KMS-11 (cell line): ENCODE measurements around the gene GALNTL6.
"Not testable (repeated sequence)": the region's sequence is repeated elsewhere in the genome, so short reads cannot be mapped to it uniquely, and the experiment has no call there.

ENCODE experiments used
- H2AFZ ChIP-seq: fragments of 200-600 bp; sonication (generic); 2 replicates; pipeline ENCODE4 v1.6.1; 2016; ENCODE audit warnings: antibody characterized with exemption, mixed run types, low read depth
- H3K27ac ChIP-seq: fragments of 200-600 bp; sonication (generic); 2 replicates; pipeline ENCODE4 v1.6.1; 2016; ENCODE audit warnings: mild to moderate bottlenecking, mixed run types
- H3K27me3 ChIP-seq: fragments of 200-600 bp; sonication (generic); 2 replicates; pipeline ENCODE4 v1.6.1; 2017; ENCODE audit warnings: mild to moderate bottlenecking, low read depth, mixed run types, moderate library complexity; ENCODE audit not compliant: insufficient read depth
- H3K36me3 ChIP-seq: fragments of 200-600 bp; sonication (generic); 2 replicates; pipeline ENCODE4 v1.6.1; 2017; ENCODE audit warnings: mild to moderate bottlenecking, mixed run types; ENCODE audit not compliant: insufficient read depth
- H3K4me1 ChIP-seq: fragments of 200-600 bp; sonication (generic); 2 replicates; pipeline ENCODE4 v1.6.1; 2016; ENCODE audit warnings: mild to moderate bottlenecking, low read depth, mixed run types; ENCODE audit not compliant: poor library complexity, severe bottlenecking
- H3K4me2 ChIP-seq: fragments of 200-600 bp; sonication (generic); 2 replicates; pipeline ENCODE4 v1.7.0; 2016; ENCODE audit warnings: mild to moderate bottlenecking, mixed run types
- H3K4me3 ChIP-seq: fragments of 200-600 bp; sonication (generic); IDR thresholded peaks from 2 replicates; pipeline ENCODE4 v1.6.1; 2017; ENCODE audit warnings: low read depth, low read length, mixed read lengths; ENCODE audit not compliant: insufficient read depth
- H3K79me2 ChIP-seq: fragments of 200-600 bp; sonication (generic); 2 replicates; pipeline ENCODE4 v1.6.1; 2016; ENCODE audit warnings: low read depth, mixed run types; ENCODE audit not compliant: insufficient read depth
- H3K9ac ChIP-seq: fragments of 200-600 bp; sonication (generic); 2 replicates; pipeline ENCODE4 v1.6.1; 2016; ENCODE audit warnings: mild to moderate bottlenecking, mixed run types
- H4K20me1 ChIP-seq: fragments of 200-600 bp; sonication (generic); 2 replicates; pipeline ENCODE4 v1.6.1; 2016; ENCODE audit warnings: mild to moderate bottlenecking, mixed run types; ENCODE audit not compliant: insufficient read depth
- TF ChIP-seq, protein P1 (sequence below): fragments of 200-600 bp; sonication (generic); conservative IDR thresholded peaks from 2 replicates; pipeline ENCODE4 v1.6.1; 2017; ENCODE audit warnings: low read depth, mild to moderate bottlenecking, antibody characterized with exemption, low read length, moderate library complexity, mixed read lengths

GALNTL6 gene

DNA sequence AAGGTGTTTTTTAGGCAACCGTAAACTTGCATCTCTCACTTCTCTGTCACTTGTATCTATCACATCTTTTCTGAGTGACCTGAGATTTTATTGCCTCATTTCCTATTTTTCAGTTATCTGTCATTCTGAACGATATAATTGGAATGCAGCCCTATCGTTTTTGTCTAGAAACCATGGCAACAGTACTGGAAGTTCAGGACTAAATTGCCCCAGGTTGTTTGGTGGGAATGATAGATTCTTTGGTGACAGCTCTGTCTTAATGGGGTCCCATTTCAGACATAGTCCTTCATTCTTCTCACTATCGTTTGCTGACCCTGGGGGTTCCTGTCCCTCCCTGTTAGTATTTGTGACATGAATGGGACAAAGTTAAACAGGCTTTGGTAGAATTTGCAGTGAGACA, 1087.7 kb downstream of the GALNTL6 start:
- no peak overlapping the region for H3K9ac ChIP-seq
- H3K27me3 ChIP-seq: no peaks in the 10 kb centered on the region
- no peaks in the 10 kb centered on the region for H3K36me3 ChIP-seq
- H3K4me3 ChIP-seq: no peak overlapping the region
- no peaks in the 10 kb centered on the region for H3K79me2 ChIP-seq
- no peak overlapping the region for H3K27ac ChIP-seq
- no peaks in the 10 kb centered on the region for H3K4me1 ChIP-seq
- H4K20me1 ChIP-seq: no peaks in the 10 kb centered on the region
- H3K4me2 ChIP-seq: no peak overlapping the region
- TF ChIP-seq, protein P1, sequence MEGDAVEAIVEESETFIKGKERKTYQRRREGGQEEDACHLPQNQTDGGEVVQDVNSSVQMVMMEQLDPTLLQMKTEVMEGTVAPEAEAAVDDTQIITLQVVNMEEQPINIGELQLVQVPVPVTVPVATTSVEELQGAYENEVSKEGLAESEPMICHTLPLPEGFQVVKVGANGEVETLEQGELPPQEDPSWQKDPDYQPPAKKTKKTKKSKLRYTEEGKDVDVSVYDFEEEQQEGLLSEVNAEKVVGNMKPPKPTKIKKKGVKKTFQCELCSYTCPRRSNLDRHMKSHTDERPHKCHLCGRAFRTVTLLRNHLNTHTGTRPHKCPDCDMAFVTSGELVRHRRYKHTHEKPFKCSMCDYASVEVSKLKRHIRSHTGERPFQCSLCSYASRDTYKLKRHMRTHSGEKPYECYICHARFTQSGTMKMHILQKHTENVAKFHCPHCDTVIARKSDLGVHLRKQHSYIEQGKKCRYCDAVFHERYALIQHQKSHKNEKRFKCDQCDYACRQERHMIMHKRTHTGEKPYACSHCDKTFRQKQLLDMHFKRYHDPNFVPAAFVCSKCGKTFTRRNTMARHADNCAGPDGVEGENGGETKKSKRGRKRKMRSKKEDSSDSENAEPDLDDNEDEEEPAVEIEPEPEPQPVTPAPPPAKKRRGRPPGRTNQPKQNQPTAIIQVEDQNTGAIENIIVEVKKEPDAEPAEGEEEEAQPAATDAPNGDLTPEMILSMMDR: no peak
- no peak overlapping the region for H2AFZ ChIP-seq

DNA sequence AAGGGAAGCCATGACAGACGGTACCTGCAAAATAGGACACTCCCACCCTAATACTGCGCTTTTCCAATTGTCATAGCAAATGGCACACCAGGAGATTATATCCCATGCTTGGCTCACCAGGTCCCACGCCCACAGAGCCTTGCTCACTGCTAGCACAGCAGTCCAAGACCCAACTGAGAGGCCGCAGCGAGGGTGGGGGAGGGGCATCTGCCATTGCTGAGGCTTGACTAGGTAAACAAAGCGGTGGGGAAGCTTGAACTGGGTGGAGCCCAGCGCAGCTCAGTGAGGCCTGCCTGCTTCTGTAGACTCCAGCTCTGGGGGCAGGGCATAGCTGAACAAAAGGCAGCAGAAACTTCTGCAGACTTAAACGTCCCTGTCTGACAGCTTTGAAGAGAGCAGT, 1099.3 kb downstream of the GALNTL6 start:
- H4K20me1 ChIP-seq, H3K4me3 ChIP-seq, H3K4me1 ChIP-seq, H3K9ac ChIP-seq, H3K27ac ChIP-seq, H3K27me3 ChIP-seq, H3K36me3 ChIP-seq, H3K4me2 ChIP-seq, H3K79me2 ChIP-seq, H2AFZ ChIP-seq: not testable (repeated sequence)

DNA sequence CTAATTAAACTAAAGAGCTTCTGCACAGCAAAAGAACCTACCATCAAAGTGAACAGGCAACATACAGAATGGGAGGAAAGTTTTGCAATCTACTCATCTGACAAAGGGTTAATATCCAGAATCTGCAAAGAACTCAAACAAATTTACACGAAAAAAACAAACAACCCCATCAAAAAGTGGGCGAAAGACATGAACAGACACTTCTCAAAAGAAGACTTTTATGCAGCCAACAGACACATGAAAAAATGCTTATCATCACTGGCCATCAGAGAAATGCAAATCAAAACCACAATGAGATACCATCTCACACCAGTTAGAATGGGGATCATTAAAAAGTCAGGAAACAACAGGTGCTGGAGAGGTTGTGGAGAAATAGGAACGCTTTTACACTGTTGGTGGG, 1104.2 kb downstream of the GALNTL6 start:
- not testable (repeated sequence) for H3K27ac ChIP-seq, H3K4me2 ChIP-seq, H3K27me3 ChIP-seq, H3K36me3 ChIP-seq, H3K9ac ChIP-seq, H2AFZ ChIP-seq, H4K20me1 ChIP-seq, H3K79me2 ChIP-seq, H3K4me1 ChIP-seq, H3K4me3 ChIP-seq

DNA sequence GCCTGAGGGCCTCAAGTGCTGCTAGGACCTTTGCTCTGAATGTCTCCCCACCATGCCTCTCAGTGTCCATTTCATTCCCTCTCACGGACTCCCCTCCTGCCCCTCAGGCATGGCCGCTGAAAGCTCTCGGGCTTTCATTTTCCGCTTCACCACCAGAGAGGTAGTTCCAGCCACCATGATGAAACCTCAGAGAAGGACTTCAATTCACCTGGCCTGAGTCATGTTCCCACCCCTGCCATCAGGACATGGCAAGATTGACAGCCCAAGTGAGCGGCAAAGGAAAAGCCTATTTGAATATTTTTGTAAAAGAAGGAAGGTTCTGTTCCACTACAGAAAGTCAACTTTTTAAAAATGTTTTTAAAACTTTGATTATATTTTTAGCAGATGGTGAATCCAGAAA, 1106.1 kb downstream of the GALNTL6 start:
- Histone ChIP-seq H3K27me3 (no peaks in the 10 kb centered on the region), H3K4me2 (no peak overlapping the region), H3K4me1 (no peaks in the 10 kb centered on the region), H3K79me2 (no peaks in the 10 kb centered on the region), H2AFZ (no peak overlapping the region), H3K4me3 (no peak overlapping the region), H3K27ac (no peak overlapping the region), H3K36me3 (no peaks in the 10 kb centered on the region), H3K9ac (no peak overlapping the region), H4K20me1 (no peaks in the 10 kb centered on the region)
- TF ChIP-seq, protein P1: no peak

DNA sequence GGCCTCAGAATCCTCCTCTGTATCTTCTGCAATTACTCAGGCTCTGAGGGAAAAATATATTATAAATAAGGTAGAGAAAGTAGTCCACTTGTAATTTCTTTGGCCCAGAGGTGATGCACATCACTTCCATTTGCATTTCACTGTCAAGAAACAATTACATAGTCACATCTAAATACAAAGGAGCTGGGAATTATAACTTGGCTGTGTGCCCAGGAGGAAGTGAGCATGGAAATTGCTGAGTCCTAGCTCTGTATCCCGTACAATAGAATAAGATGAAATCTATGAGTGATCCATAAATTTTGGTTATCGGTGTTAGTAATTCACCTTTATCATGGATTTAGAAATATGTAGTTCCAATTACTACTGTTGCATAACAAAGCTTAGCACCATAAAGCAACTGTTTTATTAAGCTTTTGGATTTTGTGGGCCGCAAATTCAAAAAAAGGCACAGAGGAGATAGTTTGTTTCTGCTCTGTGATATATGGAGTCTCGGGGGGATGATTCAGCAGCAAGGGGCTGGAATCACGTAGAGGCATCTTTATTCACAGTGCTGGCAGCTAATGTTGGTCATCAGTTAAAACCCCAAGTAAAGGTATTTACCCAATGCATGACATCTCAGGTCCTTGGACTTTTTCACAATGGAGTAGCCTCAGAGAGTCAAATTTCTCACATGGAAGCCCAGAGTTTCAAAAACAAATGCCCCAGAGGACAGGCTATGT, 1114.1 kb downstream of the GALNTL6 start:
- no peaks in the 10 kb centered on the region for H3K4me1 ChIP-seq
- no peak overlapping the region for H3K9ac ChIP-seq
- H4K20me1 ChIP-seq: no peaks in the 10 kb centered on the region
- no peak overlapping the region for H3K27ac ChIP-seq
- no peaks in the 10 kb centered on the region for H3K27me3 ChIP-seq
- TF ChIP-seq, protein P1: no peak
- no peaks in the 10 kb centered on the region for H3K79me2 ChIP-seq
- H3K36me3 ChIP-seq: no peaks in the 10 kb centered on the region
- no peak overlapping the region for H3K4me2 ChIP-seq
- no peak overlapping the region for H2AFZ ChIP-seq
- no peak overlapping the region for H3K4me3 ChIP-seq
